HepG2 (cell line): ENCODE results near the gene SRP9. TPM values are rescaled to one million over a fixed set of nuclear protein-coding genes. Genes with fewer than 3 reads are reported as not detected.

Experiments
- FOXO1 ChIP-seq: sonication (generic); formaldehyde crosslinking; IDR thresholded peaks from 2 replicates; pipeline ENCODE4 v1.4.0; 2020; ENCODE audit warnings: missing genetic modification reagents
- GZF1 ChIP-seq: sonication (generic); formaldehyde crosslinking; IDR thresholded peaks from 2 replicates; pipeline ENCODE4 v1.5.1; 2020; ENCODE audit warnings: mild to moderate bottlenecking, missing genetic modification reagents
- NR2F1 ChIP-seq, 2 experiments: fragments of 450-650 bp in 1 of 2; formaldehyde crosslinking in 1 of 2; IDR thresholded peaks; 2 replicates each; pipeline versions ENCODE4 v1.5.0 to v1.6.1; 2016 to 2020; ENCODE audit warnings: mild to moderate bottlenecking in 1 of 2, missing compliant biosample characterization in 1 of 2, missing genetic modification reagents in 1 of 2, moderate library complexity in 1 of 2
- PRDM10 ChIP-seq: sonication (generic); formaldehyde crosslinking; IDR thresholded peaks from 2 replicates; pipeline ENCODE4 v1.4.0; 2020; ENCODE audit warnings: low read depth, missing genetic modification reagents
- SETDB1 ChIP-seq: sonication (generic); formaldehyde crosslinking; IDR thresholded peaks from 2 replicates; pipeline ENCODE4 v1.5.1; 2020; ENCODE audit warnings: missing genetic modification reagents, mild to moderate bottlenecking, borderline replicate concordance
- TBL1XR1 ChIP-seq: fragments of 150-350 bp; IDR thresholded peaks from 2 replicates; pipeline ENCODE4 v1.6.1; 2014; ENCODE audit warnings: borderline replicate concordance, low read length; ENCODE audit not compliant: partially characterized antibody
- ZFP90 ChIP-seq: sonication (generic); formaldehyde crosslinking; IDR thresholded peaks from 2 replicates; pipeline ENCODE4 v1.8.0; 2022; ENCODE audit warnings: missing genetic modification reagents, mild to moderate bottlenecking, inconsistent platforms, borderline replicate concordance
- ZMYM2 ChIP-seq: sonication (generic); formaldehyde crosslinking; IDR thresholded peaks from 2 replicates; pipeline ENCODE4 v1.8.0; 2022; ENCODE audit warnings: mild to moderate bottlenecking, missing genetic modification reagents
- ZNF362 ChIP-seq: sonication (generic); formaldehyde crosslinking; IDR thresholded peaks from 2 replicates; pipeline ENCODE4 v1.4.0; 2020; ENCODE audit warnings: missing genetic modification reagents, mild to moderate bottlenecking, borderline replicate concordance
- ZNF609 ChIP-seq: sonication (generic); formaldehyde crosslinking; IDR thresholded peaks from 2 replicates; pipeline ENCODE4 v1.4.0; 2020; ENCODE audit warnings: mild to moderate bottlenecking, missing genetic modification reagents, borderline replicate concordance
- polyA plus RNA-seq, 8 experiments: library from polyadenylated mRNA; depleted of rRNA in 3 of 8; stranded (reverse) in 7 of 8; unstranded in 1 of 8; fragments of >200 nt; fragmentation: Illumina TruSeq in 4 of 8; extraction: Trizol in 4 of 8; gene quantifications; 2 replicates each; pipeline versions ENCODE4 v1.2.1 to v1.2.3, GENCODE V29; 2011 to 2016; ENCODE audit warnings: low read depth in 4 of 8, missing spikeins in 1 of 8, mixed read lengths in 1 of 8; ENCODE audit not compliant: insufficient read depth in 1 of 8
- total RNA-seq, 5 experiments: library from RNA; depleted of rRNA; stranded (reverse); fragments of >200 nt; fragmentation: Illumina TruSeq; extraction: Trizol; gene quantifications; 2 replicates each; pipeline ENCODE4 v1.2.3, GENCODE V29; 2016; ENCODE audit warnings: low read depth in 1 of 5
- TF ChIP-seq, protein P1 (sequence below): sonication (generic); formaldehyde crosslinking; IDR thresholded peaks from 2 replicates; pipeline ENCODE4 v1.8.1; 2023; ENCODE audit warnings: mild to moderate bottlenecking, moderate library complexity, missing genetic modification reagents
- TF ChIP-seq, protein P2 (sequence below): sonication (generic); formaldehyde crosslinking; IDR thresholded peaks from 2 replicates; pipeline ENCODE4 v1.4.0; 2020; ENCODE audit warnings: missing genetic modification reagents, borderline replicate concordance

The SRP9 gene
- total and polyA plus RNA-seq, 2 of the 13 experiments (the other 11 are each of a cell fraction or from before 2014, with no cell fraction given): 251 to 307 TPM

DNA sequence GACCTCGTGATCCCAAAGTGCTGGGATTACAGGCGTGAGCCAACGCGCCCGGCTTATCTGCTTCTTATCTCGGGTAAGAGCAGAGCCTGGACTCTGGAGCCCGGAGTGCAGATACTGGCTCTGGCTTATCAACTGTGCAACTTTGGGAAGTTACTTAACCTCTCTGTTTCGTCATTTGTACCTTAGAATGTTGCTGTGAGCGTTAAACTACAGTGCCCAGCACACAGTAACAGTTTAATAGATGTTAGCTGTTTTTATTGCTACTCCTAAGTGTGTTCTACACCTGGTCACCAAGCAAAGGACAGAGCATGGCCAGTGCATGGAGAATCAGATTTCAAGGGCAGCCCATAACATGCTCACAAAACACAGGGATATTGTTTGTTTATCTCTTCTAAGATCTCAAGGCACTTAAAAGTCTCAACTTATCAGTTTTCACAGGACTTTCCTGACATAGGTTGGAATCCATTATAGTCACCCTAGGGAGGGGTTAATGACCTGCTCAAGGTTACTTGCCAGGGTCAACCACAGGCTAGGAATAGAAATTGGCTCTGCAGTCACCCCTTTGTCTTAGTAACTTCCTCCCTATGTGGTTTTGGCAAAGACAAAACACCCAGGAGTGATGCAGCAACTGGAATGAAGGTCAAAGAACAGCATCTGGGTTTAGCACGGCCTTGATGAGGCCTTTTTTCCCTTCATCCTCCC is 22.5 kb upstream of the SRP9 start (continued):
- TF ChIP-seq ZNF609: 0 out of 2 replicates have a peak, but pooled peaks have one; percentile 35
- TF ChIP-seq PRDM10 (CRISPR knock-in tag): peak; percentile 65; the same call in 1 of the 2 replicates
- no peak for TF ChIP-seq SETDB1 (CRISPR knock-in tag)
- peak; percentile 83 for TF ChIP-seq ZNF362 (CRISPR knock-in tag)
- TF ChIP-seq ZMYM2 (CRISPR knock-in tag): no peak
- TF ChIP-seq, protein P1, sequence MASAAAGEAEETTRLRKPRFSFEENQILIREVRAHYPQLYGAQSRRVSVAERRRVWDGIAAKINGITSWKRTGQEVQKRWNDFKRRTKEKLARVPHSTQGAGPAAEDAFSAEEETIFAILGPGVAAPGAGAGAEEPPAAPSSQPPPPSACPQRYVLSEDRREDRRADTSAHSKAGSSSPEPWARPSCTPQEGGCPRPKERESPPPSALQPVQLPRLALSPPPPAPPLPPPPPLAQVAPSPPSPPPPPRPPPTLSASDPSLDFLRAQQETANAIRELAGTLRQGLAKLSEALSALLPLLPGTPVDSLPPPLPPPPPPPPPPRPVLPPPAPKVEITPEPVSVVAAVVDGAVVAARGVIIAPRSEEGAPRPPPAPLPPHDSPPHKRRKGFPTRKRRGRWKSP: no peak
- 0 out of 2 replicates have a peak, but pooled peaks have one; percentile 27 for TF ChIP-seq FOXO1 (CRISPR knock-in tag)
- 0 out of 2 replicates have a peak, but pooled peaks have one; percentile 36 for TF ChIP-seq ZFP90
- TF ChIP-seq, protein P2, sequence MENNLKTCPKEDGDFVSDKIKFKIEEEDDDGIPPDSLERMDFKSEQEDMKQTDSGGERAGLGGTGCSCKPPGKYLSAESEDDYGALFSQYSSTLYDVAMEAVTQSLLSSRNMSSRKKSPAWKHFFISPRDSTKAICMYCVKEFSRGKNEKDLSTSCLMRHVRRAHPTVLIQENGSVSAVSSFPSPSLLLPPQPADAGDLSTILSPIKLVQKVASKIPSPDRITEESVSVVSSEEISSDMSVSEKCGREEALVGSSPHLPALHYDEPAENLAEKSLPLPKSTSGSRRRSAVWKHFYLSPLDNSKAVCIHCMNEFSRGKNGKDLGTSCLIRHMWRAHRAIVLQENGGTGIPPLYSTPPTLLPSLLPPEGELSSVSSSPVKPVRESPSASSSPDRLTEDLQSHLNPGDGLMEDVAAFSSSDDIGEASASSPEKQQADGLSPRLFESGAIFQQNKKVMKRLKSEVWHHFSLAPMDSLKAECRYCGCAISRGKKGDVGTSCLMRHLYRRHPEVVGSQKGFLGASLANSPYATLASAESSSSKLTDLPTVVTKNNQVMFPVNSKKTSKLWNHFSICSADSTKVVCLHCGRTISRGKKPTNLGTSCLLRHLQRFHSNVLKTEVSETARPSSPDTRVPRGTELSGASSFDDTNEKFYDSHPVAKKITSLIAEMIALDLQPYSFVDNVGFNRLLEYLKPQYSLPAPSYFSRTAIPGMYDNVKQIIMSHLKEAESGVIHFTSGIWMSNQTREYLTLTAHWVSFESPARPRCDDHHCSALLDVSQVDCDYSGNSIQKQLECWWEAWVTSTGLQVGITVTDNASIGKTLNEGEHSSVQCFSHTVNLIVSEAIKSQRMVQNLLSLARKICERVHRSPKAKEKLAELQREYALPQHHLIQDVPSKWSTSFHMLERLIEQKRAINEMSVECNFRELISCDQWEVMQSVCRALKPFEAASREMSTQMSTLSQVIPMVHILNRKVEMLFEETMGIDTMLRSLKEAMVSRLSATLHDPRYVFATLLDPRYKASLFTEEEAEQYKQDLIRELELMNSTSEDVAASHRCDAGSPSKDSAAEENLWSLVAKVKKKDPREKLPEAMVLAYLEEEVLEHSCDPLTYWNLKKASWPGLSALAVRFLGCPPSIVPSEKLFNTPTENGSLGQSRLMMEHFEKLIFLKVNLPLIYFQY (CRISPR knock-in tag): no peak
- TF ChIP-seq GZF1 (CRISPR knock-in tag): no peak
- TF ChIP-seq NR2F1 (CRISPR knock-in tag; IDR thresholded peaks at IDR 0.05): peak in 1 of 2 experiments; percentile 21; a peak in 2 of 4 replicates
- TF ChIP-seq TBL1XR1: no peak
